GM10266 (cell line): ENCODE data around the gene JMJD7.

ENCODE experiments used
- DNase-seq: peaks from one replicate; pipeline ENCODE4 v3.0.0; 2012; ENCODE audit errors: extremely low spot score
- TF ChIP-seq, protein P1 (sequence below): IDR thresholded peaks from 2 replicates; pipeline ENCODE4 v1.5.1; 2012; ENCODE audit warnings: mild to moderate bottlenecking, low read depth; ENCODE audit not compliant: control insufficient read depth, insufficient read depth; ENCODE audit errors: missing control alignments

Gene JMJD7

DNA sequence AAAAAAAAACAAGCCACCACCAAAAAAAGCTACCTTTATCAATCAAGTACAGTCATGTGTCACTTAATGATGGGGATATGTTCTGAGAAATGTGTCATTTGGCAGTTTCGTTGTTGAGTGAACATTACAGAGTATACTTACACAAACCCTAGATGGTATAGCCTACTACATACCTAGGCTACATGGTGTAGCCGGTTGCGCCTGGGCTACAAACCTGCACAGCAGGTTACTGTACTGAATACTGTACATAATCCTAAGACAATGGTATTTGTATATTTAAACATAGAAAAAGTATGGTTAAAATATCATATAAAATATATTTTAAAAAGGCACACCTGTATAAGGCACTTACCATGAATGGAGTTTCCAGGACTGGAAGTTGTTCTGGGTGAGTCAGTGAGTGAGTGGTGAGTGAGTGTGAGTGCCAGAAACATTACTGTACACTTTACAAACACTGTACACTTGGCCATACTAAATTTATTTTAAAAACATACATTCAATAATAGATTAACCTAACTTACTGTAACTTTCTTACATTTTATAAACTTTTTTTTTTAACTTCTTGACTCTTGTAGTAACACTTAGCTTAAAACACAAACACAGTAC is 25.9 kb upstream of the JMJD7 start:
- no peak for DNase-seq
- TF ChIP-seq, protein P1, sequence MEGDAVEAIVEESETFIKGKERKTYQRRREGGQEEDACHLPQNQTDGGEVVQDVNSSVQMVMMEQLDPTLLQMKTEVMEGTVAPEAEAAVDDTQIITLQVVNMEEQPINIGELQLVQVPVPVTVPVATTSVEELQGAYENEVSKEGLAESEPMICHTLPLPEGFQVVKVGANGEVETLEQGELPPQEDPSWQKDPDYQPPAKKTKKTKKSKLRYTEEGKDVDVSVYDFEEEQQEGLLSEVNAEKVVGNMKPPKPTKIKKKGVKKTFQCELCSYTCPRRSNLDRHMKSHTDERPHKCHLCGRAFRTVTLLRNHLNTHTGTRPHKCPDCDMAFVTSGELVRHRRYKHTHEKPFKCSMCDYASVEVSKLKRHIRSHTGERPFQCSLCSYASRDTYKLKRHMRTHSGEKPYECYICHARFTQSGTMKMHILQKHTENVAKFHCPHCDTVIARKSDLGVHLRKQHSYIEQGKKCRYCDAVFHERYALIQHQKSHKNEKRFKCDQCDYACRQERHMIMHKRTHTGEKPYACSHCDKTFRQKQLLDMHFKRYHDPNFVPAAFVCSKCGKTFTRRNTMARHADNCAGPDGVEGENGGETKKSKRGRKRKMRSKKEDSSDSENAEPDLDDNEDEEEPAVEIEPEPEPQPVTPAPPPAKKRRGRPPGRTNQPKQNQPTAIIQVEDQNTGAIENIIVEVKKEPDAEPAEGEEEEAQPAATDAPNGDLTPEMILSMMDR, result no peak

- DNase-seq, result no peak
- TF ChIP-seq, protein P1, result no peak
These were observed 23.5 kb upstream of the JMJD7 start for GRCh38 chr15:41804361-41804760.

DNA sequence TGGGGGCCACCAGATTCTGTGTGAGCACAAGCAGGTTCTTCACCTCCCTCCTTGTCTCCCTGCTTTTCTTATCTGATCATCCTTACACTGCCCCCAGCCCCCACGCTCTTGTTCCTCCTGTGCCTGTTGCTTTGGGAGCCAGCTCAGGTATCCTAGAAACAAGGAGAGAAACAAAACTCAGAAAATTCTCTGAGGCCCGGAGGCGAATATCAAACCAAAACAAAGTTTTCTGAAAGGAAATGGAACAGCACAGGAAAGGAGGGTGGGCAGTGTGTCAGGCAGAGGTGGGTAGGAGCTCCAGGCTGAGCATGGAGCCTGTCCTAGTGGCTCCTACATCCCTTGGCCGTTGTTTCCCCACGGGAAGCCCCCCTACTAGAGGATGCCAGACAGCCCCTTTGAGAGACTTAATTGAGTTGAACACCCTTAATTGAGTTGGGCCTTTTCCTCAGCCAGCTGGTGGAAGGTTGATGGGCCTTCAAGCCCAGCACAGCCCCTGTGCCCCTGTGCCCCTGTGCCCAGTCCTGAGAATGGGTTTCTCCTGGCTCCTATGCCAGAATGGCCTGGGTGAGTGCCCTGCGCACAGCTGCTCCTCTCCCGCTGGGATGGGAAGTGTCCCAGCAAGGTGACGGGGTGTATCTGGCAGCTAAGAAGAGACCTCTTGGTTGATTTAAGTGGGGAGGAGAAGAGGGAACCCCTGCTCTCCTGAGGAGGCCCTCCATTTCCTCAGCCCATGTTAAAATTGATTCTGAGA is 22.8 kb upstream of the JMJD7 start:
- TF ChIP-seq, protein P1, result no peak
- no peak for DNase-seq

- no peak for DNase-seq
- TF ChIP-seq, protein P1, result no peak
These were observed 22.2 kb upstream of the JMJD7 start for GRCh38 chr15:41805711-41806110.

- TF ChIP-seq, protein P1, result no peak
- no peak for DNase-seq
These were observed 21.4 kb upstream of the JMJD7 start for GRCh38 chr15:41806291-41807181.

GRCh38 chr15:41809121-41809520 is 18.8 kb upstream of the JMJD7 start:
- no peak for DNase-seq
- TF ChIP-seq, protein P1, result no peak
